HG02870 (cell line): ENCODE measurements around the gene TLR10.
"Not testable (repeated sequence)": the region's sequence is repeated elsewhere in the genome, so short reads cannot be mapped to it uniquely, and the experiment has no call there.

Experiments
- ATAC-seq: cut with Tn5 transposase; IDR thresholded peaks from one replicate; pipeline ENCODE4 v1.9.1; 2021; ENCODE audit warnings: mild to moderate bottlenecking, moderate library complexity; ENCODE audit not compliant: unreplicated experiment

TLR10 gene

GRCh38 chr4:38782452-38783108 is at the start of gene TLR10:
TLR10 (minus strand) TSS chr4:38782990; CDS start chr4:38775590, 7,400 bp downstream.
- peak; percentile 47 for ATAC-seq

GRCh38 chr4:38832206-38832605 is 49.4 kb upstream of the TLR10 start:
- no peak for ATAC-seq

- ATAC-seq = no peak
Measured at GRCh38 chr4:38831653-38832052, 48.9 kb upstream of the TLR10 start.

GRCh38 chr4:38829237-38829636 is 46.4 kb upstream of the TLR10 start:
- no peak for ATAC-seq

GRCh38 chr4:38823766-38824165 is 41.0 kb upstream of the TLR10 start:
- no peak for ATAC-seq

- no peak for ATAC-seq
Measured at GRCh38 chr4:38822748-38823303, 40.0 kb upstream of the TLR10 start.

GRCh38 chr4:38821739-38822138 is 38.9 kb upstream of the TLR10 start:
- ATAC-seq = no peak

- ATAC-seq = no peak
Measured at GRCh38 chr4:38820329-38821061, 37.7 kb upstream of the TLR10 start.

- ATAC-seq = no peak
Measured at GRCh38 chr4:38819569-38819968, 36.8 kb upstream of the TLR10 start.

GRCh38 chr4:38818441-38818976 is 35.7 kb upstream of the TLR10 start:
- ATAC-seq = peak; percentile 48

- peak; percentile 37 for ATAC-seq
Measured at GRCh38 chr4:38815885-38816782, 33.3 kb upstream of the TLR10 start.

- no peak for ATAC-seq
Measured at GRCh38 chr4:38814386-38814785, 31.6 kb upstream of the TLR10 start.

- ATAC-seq = no peak
Measured at GRCh38 chr4:38811297-38811696, 28.5 kb upstream of the TLR10 start.

GRCh38 chr4:38807462-38807861 is 24.7 kb upstream of the TLR10 start:
- ATAC-seq = not testable (repeated sequence)

GRCh38 chr4:38806251-38806650 is 23.5 kb upstream of the TLR10 start:
- ATAC-seq = not testable (repeated sequence)

- peak; percentile 71 for ATAC-seq
Measured at GRCh38 chr4:38805530-38806145, 22.8 kb upstream of the TLR10 start.

GRCh38 chr4:38804654-38805295 is 22.0 kb upstream of the TLR10 start, which contains the start of gene TLR1:
TLR1 (minus strand) TSS chr4:38804791; CDS start chr4:38798831, 5,960 bp downstream.
- no peak for ATAC-seq

- peak; percentile 63 for ATAC-seq
Measured at GRCh38 chr4:38803833-38804653, 21.3 kb upstream of the TLR10 start.
